Colonic mucosa (tissue), 4 donors: ENCODE results near the gene HACD2. TPM values are rescaled to one million over a fixed set of nuclear protein-coding genes. Genes with fewer than 3 reads are reported as not detected.

ENCODE experiments used
- DNase-seq: peaks from one replicate; pipeline ENCODE4 v3.0.0-alpha.2; 2020
- H3K27ac ChIP-seq: fragments of 200-600 bp; one replicate; pipeline ENCODE4 v1.8.0; 2021
- H3K27me3 ChIP-seq: fragments of 200-600 bp; one replicate; pipeline ENCODE4 v1.8.0; 2021
- H3K36me3 ChIP-seq: fragments of 200-600 bp; one replicate; pipeline ENCODE4 v1.8.0; 2021
- H3K4me1 ChIP-seq: fragments of 200-600 bp; one replicate; pipeline ENCODE4 v1.8.0; 2021; ENCODE audit warnings: mild to moderate bottlenecking
- H3K4me3 ChIP-seq: fragments of 200-600 bp; one replicate; pipeline ENCODE4 v1.8.0; 2021
- H3K9ac ChIP-seq, 2 donors: one replicate each; pipeline ENCODE4 v1.7.0; 2013; ENCODE audit warnings: control low read depth in 2 of 2, low read depth in 2 of 2, low read length in 2 of 2
- H3K9me3 ChIP-seq: fragments of 200-600 bp; one replicate; pipeline ENCODE4 v1.8.0; 2021
- intact Hi-C: fragments of 100-400 bp; cut with DNase I; formaldehyde crosslinking; loops from one replicate; pipeline ENCODE4 v1.14.1; 2022
- total RNA-seq, 2 donors: library from RNA; stranded (reverse); fragmentation: NEBNext Ultra II Directional in 1 of 2; extraction: Animal tissue kit (Norgen Biotek cat#: 25700) in 1 of 2; gene quantifications; one replicate each; pipeline ENCODE4 v1.2.1, GENCODE V29; 2021
- TF ChIP-seq, protein P1 (sequence below): fragments of 200-600 bp; IDR thresholded peaks from one replicate; pipeline ENCODE4 v1.8.0; 2022; ENCODE audit warnings: antibody characterized with exemption, mild to moderate bottlenecking
- donor health status: healthy.
- donor health status: DM: no; HTN: no; CAD: no.
- donor health status: DM: no; HTN: no; CAD: no.

Gene HACD2
- total RNA-seq, 2 donors from 2014 or later: 60.3 to 61.2 TPM

DNA sequence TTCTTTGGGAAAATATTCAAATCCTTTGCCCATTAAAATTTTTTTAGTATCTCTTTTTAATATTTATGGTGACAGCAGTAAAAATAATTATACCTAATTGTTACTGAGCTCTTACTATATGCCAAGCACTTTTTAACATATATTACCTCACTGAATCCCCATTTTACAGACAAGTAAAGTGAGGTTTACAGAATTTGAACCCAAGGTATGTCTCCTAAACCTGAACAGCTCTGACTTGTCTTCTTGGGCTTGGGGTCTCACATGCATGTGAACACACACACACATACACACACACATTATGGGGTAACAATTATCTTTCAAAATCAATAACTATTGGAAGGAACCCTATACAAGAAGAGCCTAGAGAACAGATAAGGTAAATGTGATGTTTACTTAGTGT, 73.8 kb downstream of the HACD2 start:
- H3K9me3 ChIP-seq: no peaks in the 10 kb centered on the region
- no peaks in the 10 kb centered on the region for H3K36me3 ChIP-seq
- DNase-seq: no peak
- no peak overlapping the region for H3K27ac ChIP-seq
- no peaks in the 10 kb centered on the region for H3K4me1 ChIP-seq
- TF ChIP-seq, protein P1, sequence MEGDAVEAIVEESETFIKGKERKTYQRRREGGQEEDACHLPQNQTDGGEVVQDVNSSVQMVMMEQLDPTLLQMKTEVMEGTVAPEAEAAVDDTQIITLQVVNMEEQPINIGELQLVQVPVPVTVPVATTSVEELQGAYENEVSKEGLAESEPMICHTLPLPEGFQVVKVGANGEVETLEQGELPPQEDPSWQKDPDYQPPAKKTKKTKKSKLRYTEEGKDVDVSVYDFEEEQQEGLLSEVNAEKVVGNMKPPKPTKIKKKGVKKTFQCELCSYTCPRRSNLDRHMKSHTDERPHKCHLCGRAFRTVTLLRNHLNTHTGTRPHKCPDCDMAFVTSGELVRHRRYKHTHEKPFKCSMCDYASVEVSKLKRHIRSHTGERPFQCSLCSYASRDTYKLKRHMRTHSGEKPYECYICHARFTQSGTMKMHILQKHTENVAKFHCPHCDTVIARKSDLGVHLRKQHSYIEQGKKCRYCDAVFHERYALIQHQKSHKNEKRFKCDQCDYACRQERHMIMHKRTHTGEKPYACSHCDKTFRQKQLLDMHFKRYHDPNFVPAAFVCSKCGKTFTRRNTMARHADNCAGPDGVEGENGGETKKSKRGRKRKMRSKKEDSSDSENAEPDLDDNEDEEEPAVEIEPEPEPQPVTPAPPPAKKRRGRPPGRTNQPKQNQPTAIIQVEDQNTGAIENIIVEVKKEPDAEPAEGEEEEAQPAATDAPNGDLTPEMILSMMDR: no peak
- H3K4me3 ChIP-seq: no peak overlapping the region
- H3K9ac ChIP-seq: no peak overlapping the region
- no peaks in the 10 kb centered on the region for H3K27me3 ChIP-seq
- intact Hi-C loops: no loop called here

DNA sequence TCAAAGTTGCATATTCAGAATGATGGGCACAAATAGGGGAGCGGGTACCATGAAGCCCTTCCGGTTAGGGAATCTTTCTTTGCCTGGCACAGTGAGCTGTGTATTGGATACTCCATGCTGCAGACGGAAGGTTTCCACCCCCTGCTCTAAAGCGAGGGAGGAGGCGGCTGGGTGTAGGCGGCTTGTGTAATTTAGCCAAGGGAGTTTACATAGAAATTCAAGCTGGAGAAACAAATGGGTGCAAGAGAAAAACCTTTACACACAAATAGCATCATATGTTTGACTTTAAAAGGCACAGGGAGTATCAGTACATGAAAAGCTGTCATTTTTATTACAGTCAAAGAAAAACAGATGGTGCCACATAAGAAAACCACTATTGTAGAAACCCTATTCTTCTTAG, 76.7 kb downstream of the HACD2 start:
- TF ChIP-seq, protein P1: no peak
- Histone ChIP-seq H3K4me1 (no peaks in the 10 kb centered on the region), H3K27ac (no peak overlapping the region), H3K9me3 (no peaks in the 10 kb centered on the region), H3K27me3 (no peaks in the 10 kb centered on the region), H3K36me3 (no peaks in the 10 kb centered on the region), H3K9ac (no peak overlapping the region), H3K4me3 (no peak overlapping the region)
- DNase-seq: no peak
- intact Hi-C loops: no loop called here

DNA sequence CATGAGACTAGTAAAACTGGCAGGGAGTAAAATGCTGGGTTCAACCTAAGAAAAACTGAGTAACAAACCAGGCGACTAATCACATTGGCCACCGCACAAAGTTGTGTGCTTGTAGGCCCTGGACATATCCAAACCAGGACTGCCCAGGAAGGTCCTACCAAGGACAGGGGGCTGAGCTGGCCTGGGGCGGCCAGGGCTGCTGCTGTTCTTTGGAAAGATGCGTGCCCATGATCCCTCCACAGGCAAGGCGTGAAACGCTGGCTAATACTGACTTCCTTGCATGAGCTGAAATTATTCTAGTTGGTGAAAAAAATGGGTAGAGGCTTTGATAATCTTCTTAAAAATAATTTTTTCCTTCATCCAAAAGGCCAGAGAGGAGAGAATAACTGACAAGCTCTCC, 79.0 kb downstream of the HACD2 start:
- TF ChIP-seq, protein P1: no peak
- intact Hi-C loops: no loop called here
- no peak overlapping the region for H3K27ac ChIP-seq
- no peaks in the 10 kb centered on the region for H3K36me3 ChIP-seq
- no peaks in the 10 kb centered on the region for H3K9me3 ChIP-seq
- no peak overlapping the region for H3K4me3 ChIP-seq
- no peak overlapping the region for H3K9ac ChIP-seq
- H3K27me3 ChIP-seq: no peaks in the 10 kb centered on the region
- no peak for DNase-seq
- H3K4me1 ChIP-seq: no peaks in the 10 kb centered on the region

DNA sequence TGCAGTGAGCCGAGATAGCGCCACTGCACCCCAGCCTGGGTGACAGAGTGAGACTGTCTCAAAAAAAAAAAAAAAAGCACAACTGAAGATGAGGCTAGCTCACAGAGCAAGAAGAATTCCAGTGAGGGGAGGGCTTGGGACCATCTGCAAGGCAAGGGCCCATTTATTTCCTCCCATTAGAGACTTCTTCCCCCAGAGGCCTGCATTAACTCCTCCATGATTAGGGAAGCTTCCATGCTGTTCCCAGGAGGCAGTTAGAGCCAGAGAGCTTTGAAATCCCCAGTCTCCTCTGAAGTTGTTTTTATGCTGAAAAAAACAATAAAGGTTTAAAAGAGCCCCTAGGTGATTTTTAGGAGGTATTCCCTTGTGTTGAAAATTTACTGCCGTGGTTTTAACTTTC, 81.7 kb downstream of the HACD2 start:
- Histone ChIP-seq H3K4me3 (no peak overlapping the region), H3K9ac (no peak overlapping the region), H3K36me3 (no peaks in the 10 kb centered on the region), H3K27ac (no peak overlapping the region), H3K27me3 (no peaks in the 10 kb centered on the region), H3K4me1 (no peaks in the 10 kb centered on the region), H3K9me3 (no peaks in the 10 kb centered on the region)
- DNase-seq: no peak
- TF ChIP-seq, protein P1: no peak
- intact Hi-C loops: no loop called here

DNA sequence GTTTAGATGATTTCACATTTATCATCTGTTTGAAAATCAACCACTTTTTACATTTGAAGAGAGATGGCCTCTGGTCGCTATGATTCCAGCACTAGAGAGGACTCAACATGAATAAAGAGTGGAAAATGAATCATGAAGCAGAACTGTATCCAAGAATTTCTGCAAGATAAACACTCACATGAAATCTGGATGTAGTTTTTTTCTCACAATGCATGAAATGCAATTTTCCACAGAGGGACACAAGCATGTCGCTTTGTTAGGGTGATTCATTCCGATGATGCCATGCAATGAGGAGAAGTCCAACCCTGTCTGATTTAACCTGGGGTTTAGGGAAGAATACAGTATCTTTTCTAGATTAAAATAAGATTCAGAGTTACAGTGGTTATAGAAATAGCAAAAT, 85.5 kb downstream of the HACD2 start:
- no peak overlapping the region for H3K4me3 ChIP-seq
- no peak overlapping the region for H3K9ac ChIP-seq
- no peaks in the 10 kb centered on the region for H3K4me1 ChIP-seq
- DNase-seq: no peak
- intact Hi-C loops: no loop called here
- H3K27me3 ChIP-seq: no peaks in the 10 kb centered on the region
- no peaks in the 10 kb centered on the region for H3K36me3 ChIP-seq
- no peak overlapping the region for H3K27ac ChIP-seq
- no peaks in the 10 kb centered on the region for H3K9me3 ChIP-seq
- TF ChIP-seq, protein P1: no peak

DNA sequence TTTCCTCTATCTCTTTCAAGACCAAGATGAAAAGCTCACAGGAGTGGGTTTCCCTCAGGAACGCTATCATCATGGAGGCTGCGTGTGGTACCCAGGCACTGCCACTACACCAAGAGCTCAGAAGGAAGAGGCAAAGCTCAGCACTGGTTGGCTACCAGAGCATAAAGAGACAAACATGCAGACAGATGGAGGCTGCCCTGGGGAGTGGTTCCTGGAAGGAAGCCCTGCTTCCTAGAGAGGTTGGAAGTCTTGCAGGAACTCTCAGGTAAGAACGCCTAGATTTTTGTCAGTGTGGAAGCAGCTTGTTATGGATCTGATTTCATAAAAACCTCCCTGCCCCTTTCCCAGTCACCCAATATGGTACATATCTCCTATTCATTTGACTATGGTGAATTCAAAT, 86.1 kb downstream of the HACD2 start:
- Histone ChIP-seq H3K4me3 (no peak overlapping the region), H3K27me3 (no peaks in the 10 kb centered on the region), H3K9ac (no peak overlapping the region), H3K27ac (no peak overlapping the region), H3K36me3 (no peaks in the 10 kb centered on the region), H3K4me1 (no peaks in the 10 kb centered on the region), H3K9me3 (no peaks in the 10 kb centered on the region)
- TF ChIP-seq, protein P1: no peak
- DNase-seq: no peak
- intact Hi-C loops: no loop called here
